Suprapubic skin (tissue), 4 donors: ENCODE results near the gene GABRR3.

Experiments used
- EP300 ChIP-seq: sonication (generic); formaldehyde crosslinking; IDR thresholded peaks from one replicate; pipeline ENCODE4 v1.6.1; 2017; ENCODE audit warnings: antibody characterized with exemption
- POLR2A ChIP-seq, 2 donors: fragments of 450-650 bp; IDR thresholded peaks; one replicate each; pipeline ENCODE4 v1.6.1; 2017; ENCODE audit warnings: antibody characterized with exemption in 2 of 2, mild to moderate bottlenecking in 2 of 2, moderate library complexity in 2 of 2
- POLR2AphosphoS5 ChIP-seq, 3 donors: sonication (generic); formaldehyde crosslinking; IDR thresholded peaks; one replicate each; pipeline ENCODE4 v1.6.1; 2017; ENCODE audit warnings: antibody characterized with exemption in 3 of 3
- TF ChIP-seq, protein P1 (sequence below), 2 donors: fragments of 200-600 bp in 1 of 2; fragments of 450-650 bp in 1 of 2; sonication (generic) in 1 of 2; IDR thresholded peaks; one replicate each; pipeline ENCODE4 v1.5.1; 2016 to 2019; ENCODE audit warnings: antibody characterized with exemption in 2 of 2, mild to moderate bottlenecking in 1 of 2, moderate library complexity in 1 of 2

DNA sequence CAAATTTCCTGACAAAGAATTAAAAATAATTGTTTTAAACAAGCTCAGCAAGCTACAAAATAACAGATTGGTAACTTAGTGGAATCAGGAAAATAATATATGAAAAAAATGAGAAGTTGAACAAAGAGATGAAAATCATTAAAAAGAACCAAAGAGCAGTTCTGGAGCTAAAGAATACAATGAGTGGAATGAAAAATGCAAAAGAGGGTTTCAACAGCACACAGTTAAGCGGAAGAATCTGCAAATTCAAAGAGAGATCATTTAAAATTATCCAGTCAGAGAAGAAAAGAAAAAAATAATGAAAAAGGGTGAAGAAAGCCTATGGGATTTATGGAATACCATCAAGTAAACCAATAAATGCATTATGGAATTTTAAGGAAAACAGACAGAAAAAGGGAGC is 6.2 kb upstream of the GABRR3 start:
- TF ChIP-seq, protein P1, sequence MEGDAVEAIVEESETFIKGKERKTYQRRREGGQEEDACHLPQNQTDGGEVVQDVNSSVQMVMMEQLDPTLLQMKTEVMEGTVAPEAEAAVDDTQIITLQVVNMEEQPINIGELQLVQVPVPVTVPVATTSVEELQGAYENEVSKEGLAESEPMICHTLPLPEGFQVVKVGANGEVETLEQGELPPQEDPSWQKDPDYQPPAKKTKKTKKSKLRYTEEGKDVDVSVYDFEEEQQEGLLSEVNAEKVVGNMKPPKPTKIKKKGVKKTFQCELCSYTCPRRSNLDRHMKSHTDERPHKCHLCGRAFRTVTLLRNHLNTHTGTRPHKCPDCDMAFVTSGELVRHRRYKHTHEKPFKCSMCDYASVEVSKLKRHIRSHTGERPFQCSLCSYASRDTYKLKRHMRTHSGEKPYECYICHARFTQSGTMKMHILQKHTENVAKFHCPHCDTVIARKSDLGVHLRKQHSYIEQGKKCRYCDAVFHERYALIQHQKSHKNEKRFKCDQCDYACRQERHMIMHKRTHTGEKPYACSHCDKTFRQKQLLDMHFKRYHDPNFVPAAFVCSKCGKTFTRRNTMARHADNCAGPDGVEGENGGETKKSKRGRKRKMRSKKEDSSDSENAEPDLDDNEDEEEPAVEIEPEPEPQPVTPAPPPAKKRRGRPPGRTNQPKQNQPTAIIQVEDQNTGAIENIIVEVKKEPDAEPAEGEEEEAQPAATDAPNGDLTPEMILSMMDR (IDR thresholded peaks at IDR 0.05): no peak
- TF ChIP-seq POLR2AphosphoS5 (IDR thresholded peaks at IDR 0.05): no peak
- no peak for TF ChIP-seq EP300
- TF ChIP-seq POLR2A (IDR thresholded peaks at IDR 0.05): no peak
